Neural progenitor cell (in vitro differentiated cells): ENCODE data around the gene ABTB2. TPM values are rescaled to one million over a fixed set of nuclear protein-coding genes. Genes with fewer than 3 reads are reported as not detected.

Experiments used
- DNase-seq: peaks from one replicate; pipeline ENCODE4 v3.0.0-alpha.2; 2016; ENCODE audit warnings: low spot score
- H2AFZ ChIP-seq: fragments of 200-600 bp; sonication (generic); replicated peaks from 2 replicates; pipeline ENCODE4 v1.6.1; 2016; ENCODE audit warnings: antibody characterized with exemption
- H3F3A ChIP-seq: fragments of 200-600 bp; sonication (generic); 2 replicates; pipeline ENCODE4 v1.6.1; 2016; ENCODE audit warnings: antibody characterized with exemption, low read depth
- H3K27ac ChIP-seq: fragments of 200-600 bp; sonication (generic); 2 replicates; pipeline ENCODE4 v1.5.1; 2016; ENCODE audit warnings: mild to moderate bottlenecking
- H3K27me3 ChIP-seq: fragments of 200-600 bp; sonication (generic); 2 replicates; pipeline ENCODE4 v1.6.1; 2016; ENCODE audit warnings: mild to moderate bottlenecking, moderate library complexity
- H3K36me3 ChIP-seq: fragments of 200-600 bp; sonication (generic); 2 replicates; pipeline ENCODE4 v1.5.1; 2016
- H3K4me1 ChIP-seq: fragments of 200-600 bp; sonication (generic); 2 replicates; pipeline ENCODE4 v1.6.1; 2016; ENCODE audit warnings: mixed run types
- H3K4me2 ChIP-seq: fragments of 200-600 bp; sonication (generic); 2 replicates; pipeline ENCODE4 v1.6.1; 2016
- H3K4me3 ChIP-seq: fragments of 200-600 bp; sonication (generic); 2 replicates; pipeline ENCODE4 v1.5.1; 2016
- H3K79me2 ChIP-seq: fragments of 200-600 bp; sonication (generic); 2 replicates; pipeline ENCODE4 v1.6.1; 2016; ENCODE audit warnings: low read depth
- H3K9ac ChIP-seq: fragments of 200-600 bp; sonication (generic); 2 replicates; pipeline ENCODE4 v1.6.1; 2016
- H3K9me3 ChIP-seq: fragments of 200-600 bp; sonication (generic); 2 replicates; pipeline ENCODE4 v1.5.1; 2016; ENCODE audit warnings: low read depth
- H4K20me1 ChIP-seq: fragments of 200-600 bp; sonication (generic); 2 replicates; pipeline ENCODE4 v1.6.1; 2016; ENCODE audit warnings: low read depth
- H3K27ac Mint-ChIP-seq: 3 replicates; pipeline ENCODE4 v1.8.0; 2021; ENCODE audit warnings: mixed read lengths
- H3K27me3 Mint-ChIP-seq: 2 replicates; pipeline ENCODE4 v1.8.0; 2022; ENCODE audit warnings: low read depth, mild to moderate bottlenecking, inconsistent platforms, moderate library complexity, mixed read lengths; ENCODE audit not compliant: insufficient read depth
- H3K36me3 Mint-ChIP-seq: 3 replicates; pipeline ENCODE4 v1.8.0; 2021; ENCODE audit warnings: mixed read lengths
- H3K4me1 Mint-ChIP-seq: 3 replicates; pipeline ENCODE4 v1.8.0; 2021; ENCODE audit warnings: mixed read lengths
- H3K4me3 Mint-ChIP-seq: 3 replicates; pipeline ENCODE4 v1.8.0; 2021; ENCODE audit warnings: mild to moderate bottlenecking, moderate library complexity, mixed read lengths
- H3K9me3 Mint-ChIP-seq: 3 replicates; pipeline ENCODE4 v1.8.0; 2020; ENCODE audit warnings: mixed read lengths
- CTCF ChIP-seq: fragments of 200-600 bp; sonication (generic); IDR thresholded peaks from 2 replicates; pipeline ENCODE4 v1.5.1; 2017; ENCODE audit warnings: antibody characterized with exemption, mild to moderate bottlenecking
- EZH2 ChIP-seq: fragments of 200-600 bp; sonication (generic); IDR thresholded peaks from 2 replicates; pipeline ENCODE4 v1.6.1; 2017; ENCODE audit warnings: antibody characterized with exemption, mild to moderate bottlenecking, moderate library complexity
- EZH2phosphoT487 ChIP-seq: fragments of 200-600 bp; sonication (generic); IDR thresholded peaks from 2 replicates; pipeline ENCODE4 v1.6.1; 2017; ENCODE audit warnings: antibody characterized with exemption
- total RNA-seq: library from RNA; depleted of rRNA; stranded (reverse); fragments of >200 nt; gene quantifications from 2 replicates; pipeline ENCODE4 v1.2.3, GENCODE V29; 2015; ENCODE audit warnings: low replicate concordance

Gene ABTB2
- total RNA-seq, 1 donor from 2014 or later: 0.37 TPM

- Mint-ChIP-seq H3K4me1 (peaks cover 56% of the 10 kb centered on the region), H3K36me3 (no peaks in the 10 kb centered on the region), H3K4me3 (no peak overlapping the region), H3K27ac (no peak overlapping the region), H3K27me3 (peaks cover 2% of the 10 kb centered on the region), H3K9me3 (no peaks in the 10 kb centered on the region)
- no peaks in the 10 kb centered on the region for H3K9me3 ChIP-seq
- no peak overlapping the region for H3K27ac ChIP-seq
- H3K36me3 ChIP-seq: no peaks in the 10 kb centered on the region
- peaks cover 20% of the 10 kb centered on the region for H3K4me1 ChIP-seq
- no peaks in the 10 kb centered on the region for H4K20me1 ChIP-seq
- TF ChIP-seq EZH2phosphoT487 (no peak), EZH2 (no peak)
- H3K27me3 ChIP-seq: no peaks in the 10 kb centered on the region
- H3K9ac ChIP-seq: no peak overlapping the region
- no peak overlapping the region for H2AFZ ChIP-seq
- H3K4me2 ChIP-seq: no peak overlapping the region
- DNase-seq: no peak
- no peaks in the 10 kb centered on the region for H3K79me2 ChIP-seq
- H3F3A ChIP-seq: peaks cover 11% of the 10 kb centered on the region
- no peak overlapping the region for H3K4me3 ChIP-seq
Observed at GRCh38 chr11:34203377-34203871, 154.4 kb downstream of the ABTB2 start.

- Histone ChIP-seq H3K36me3 (no peaks in the 10 kb centered on the region), H3K4me3 (no peak overlapping the region), H3K4me1 (peaks cover 6% of the 10 kb centered on the region), H3K4me2 (no peak overlapping the region), H3K27me3 (no peaks in the 10 kb centered on the region), H3K27ac (no peak overlapping the region), H3F3A (no peaks in the 10 kb centered on the region), H3K9me3 (no peaks in the 10 kb centered on the region), H3K9ac (no peak overlapping the region), H4K20me1 (no peaks in the 10 kb centered on the region), H2AFZ (no peak overlapping the region), H3K79me2 (no peaks in the 10 kb centered on the region)
- H3K4me1 Mint-ChIP-seq: peaks cover 42% of the 10 kb centered on the region
- H3K4me3 Mint-ChIP-seq: no peak overlapping the region
- DNase-seq: no peak
- peaks cover 4% of the 10 kb centered on the region for H3K27me3 Mint-ChIP-seq
- peaks cover 4% of the 10 kb centered on the region for H3K36me3 Mint-ChIP-seq
- no peak for TF ChIP-seq CTCF
- TF ChIP-seq EZH2phosphoT487: no peak
- TF ChIP-seq EZH2: no peak
- no peak overlapping the region for H3K27ac Mint-ChIP-seq
- H3K9me3 Mint-ChIP-seq: no peaks in the 10 kb centered on the region
Observed at GRCh38 chr11:34201129-34201528, 156.7 kb downstream of the ABTB2 start.

GRCh38 chr11:34199525-34199924, 158.3 kb downstream of the ABTB2 start:
- Mint-ChIP-seq H3K27me3 (peaks cover 4% of the 10 kb centered on the region), H3K27ac (no peak overlapping the region), H3K4me1 (peaks cover 31% of the 10 kb centered on the region), H3K36me3 (peaks cover 4% of the 10 kb centered on the region), H3K9me3 (no peaks in the 10 kb centered on the region), H3K4me3 (no peak overlapping the region)
- no peak overlapping the region for H3K9ac ChIP-seq
- H3K9me3 ChIP-seq: no peaks in the 10 kb centered on the region
- H3K27ac ChIP-seq: no peak overlapping the region
- no peak overlapping the region for H3K4me2 ChIP-seq
- peaks cover 8% of the 10 kb centered on the region for H3K4me1 ChIP-seq
- H3K79me2 ChIP-seq: no peaks in the 10 kb centered on the region
- H3K4me3 ChIP-seq: no peak overlapping the region
- TF ChIP-seq EZH2phosphoT487: no peak
- no peak for TF ChIP-seq CTCF
- TF ChIP-seq EZH2: no peak
- peaks cover 3% of the 10 kb centered on the region for H3F3A ChIP-seq
- no peak overlapping the region for H2AFZ ChIP-seq
- no peak for DNase-seq
- H3K27me3 ChIP-seq: no peaks in the 10 kb centered on the region
- no peaks in the 10 kb centered on the region for H3K36me3 ChIP-seq
- no peaks in the 10 kb centered on the region for H4K20me1 ChIP-seq

GRCh38 chr11:34198523-34198922, 159.3 kb downstream of the ABTB2 start:
- Histone ChIP-seq H3F3A (peaks cover 9% of the 10 kb centered on the region), H3K4me3 (no peak overlapping the region), H3K79me2 (no peaks in the 10 kb centered on the region), H3K9ac (no peak overlapping the region), H2AFZ (no peak overlapping the region), H3K36me3 (no peaks in the 10 kb centered on the region), H3K27ac (no peak overlapping the region), H3K27me3 (no peaks in the 10 kb centered on the region), H3K4me2 (no peak overlapping the region), H3K4me1 (peaks cover 18% of the 10 kb centered on the region), H3K9me3 (no peaks in the 10 kb centered on the region), H4K20me1 (no peaks in the 10 kb centered on the region)
- peaks cover 7% of the 10 kb centered on the region for H3K27me3 Mint-ChIP-seq
- no peak for DNase-seq
- H3K4me1 Mint-ChIP-seq: peaks cover 31% of the 10 kb centered on the region
- TF ChIP-seq EZH2phosphoT487: no peak
- H3K4me3 Mint-ChIP-seq: no peak overlapping the region
- no peaks in the 10 kb centered on the region for H3K9me3 Mint-ChIP-seq
- no peak overlapping the region for H3K27ac Mint-ChIP-seq
- peaks cover 4% of the 10 kb centered on the region for H3K36me3 Mint-ChIP-seq
